HCT116 (cell line): ENCODE measurements around the gene HSPA1A. TPM values are rescaled to one million over a fixed set of nuclear protein-coding genes. Genes with fewer than 3 reads are reported as not detected.
"Not testable (repeated sequence)": the region's sequence is repeated elsewhere in the genome, so short reads cannot be mapped to it uniquely, and the experiment has no call there.

ENCODE experiments used
- ATAC-seq: fragments of 200-7000 bp; cut with Tn5 transposase; 2 replicates; pipeline ENCODE4 v1.9.1; 2020; ENCODE audit warnings: mild to moderate bottlenecking, moderate library complexity
- BruUV-seq: library from RNA; stranded (reverse); fragments of 400-500 nt; replicated peaks from 2 replicates; lab custom pipeline; 2021; lab: Mats Ljungman, UMichigan
- CTCF ChIA-PET: fragments of 300-600 bp; sonication (Branson Sonifier 250); formaldehyde crosslinking; loops from one replicate; lab custom pipeline; 2021; ENCODE audit warnings: antibody characterized with exemption; lab: Charles Lee
- POLR2A ChIA-PET: fragments of 300-600, 350-600 bp; sonication (Branson Sonifier 250); formaldehyde crosslinking; loops from one replicate; lab custom pipeline; 2021; ENCODE audit warnings: antibody characterized with exemption; lab: Charles Lee
- RAD21 ChIA-PET, 2 experiments: fragments of 300-600 bp; sonication (Branson Sonifier 250); formaldehyde crosslinking; loops; one replicate each; lab custom pipeline; 2023; ENCODE audit warnings: low total read pairs in 2 of 2; ENCODE audit not compliant: uncharacterized antibody in 2 of 2, unreplicated experiment in 2 of 2, low non-redundant PET in 1 of 2; lab: Charles Lee
- DNase-seq: peaks from one replicate; pipeline ENCODE4 v3.0.0-alpha.2; 2010; ENCODE audit warnings: low read depth, low spot score
- H2AFZ ChIP-seq: fragments of 200-600 bp; shearing (Covaris generic), sonication (generic); 2 replicates; pipeline ENCODE4 v1.6.1; 2017; ENCODE audit warnings: low read depth, mixed run types, mixed read lengths, antibody characterized with exemption, low read length; ENCODE audit not compliant: poor library complexity, severe bottlenecking
- H3K27ac ChIP-seq: 2 replicates; pipeline ENCODE4 v1.5.1; 2012; ENCODE audit warnings: low read depth, low read length
- H3K27me3 ChIP-seq: fragments of 200-600 bp; sonication (generic); 2 replicates; pipeline ENCODE4 v1.6.1; 2016; ENCODE audit warnings: mixed run types, low read length, mixed read lengths; ENCODE audit not compliant: insufficient read depth
- H3K36me3 ChIP-seq, 2 experiments: fragments of 200-500 bp in 1 of 2; fragments of 200-600 bp in 1 of 2; sonication (Bioruptor generic) in 1 of 2; sonication (generic) in 1 of 2; 2 replicates each; pipeline versions ENCODE4 v1.5.1 to v1.6.1; 2014 to 2016; ENCODE audit warnings: low read length in 2 of 2, inconsistent platforms in 1 of 2, mixed read lengths in 1 of 2, mixed run types in 1 of 2; ENCODE audit not compliant: insufficient read depth in 2 of 2, control insufficient read depth in 1 of 2
- H3K4me1 ChIP-seq, 2 experiments: fragments of 200-600 bp in 1 of 2; sonication (generic) in 1 of 2; 2 replicates each; pipeline versions ENCODE4 v1.5.1 to v1.6.1; 2012 to 2017; ENCODE audit warnings: low read length in 2 of 2, inconsistent platforms in 1 of 2, mild to moderate bottlenecking in 1 of 2, mixed read lengths in 1 of 2, mixed run types in 1 of 2, moderate library complexity in 1 of 2; ENCODE audit not compliant: insufficient read depth in 2 of 2, control insufficient read depth in 1 of 2
- H3K4me2 ChIP-seq: fragments of 200-600 bp; sonication (generic); 2 replicates; pipeline ENCODE4 v1.6.1; 2017; ENCODE audit warnings: mixed run types, low read length, mixed read lengths
- H3K4me3 ChIP-seq, 2 experiments: fragments of 200-600 bp in 1 of 2; sonication (generic) in 1 of 2; replicated peaks in 1 of 2; 2 replicates each; pipeline ENCODE4 v1.5.1; 2011 to 2016; ENCODE audit warnings: low read length in 2 of 2, control low read depth in 1 of 2, low read depth in 1 of 2, mild to moderate bottlenecking in 1 of 2, mixed read lengths in 1 of 2, mixed run types in 1 of 2
- H3K79me2 ChIP-seq: fragments of 200-600 bp; sonication (generic); 2 replicates; pipeline ENCODE4 v1.6.1; 2017; ENCODE audit warnings: mild to moderate bottlenecking, mixed run types, low read length, moderate library complexity, mixed read lengths; ENCODE audit not compliant: insufficient read depth
- H3K9ac ChIP-seq: fragments of 200-600 bp; sonication (generic); 2 replicates; pipeline ENCODE4 v1.6.1; 2016; ENCODE audit warnings: low read length, mixed read lengths
- H3K9me2 ChIP-seq: fragments of 200-600 bp; sonication (generic), shearing (Covaris generic); 2 replicates; pipeline ENCODE4 v1.6.1; 2017; ENCODE audit warnings: mixed run types, mild to moderate bottlenecking, moderate library complexity; ENCODE audit not compliant: insufficient read depth
- H3K9me3 ChIP-seq, 2 experiments: fragments of 200-500 bp in 1 of 2; fragments of 200-600 bp in 1 of 2; sonication (Bioruptor generic) in 1 of 2; sonication (generic) in 1 of 2; 2 replicates each; pipeline ENCODE4 v1.6.1; 2014 to 2017; ENCODE audit warnings: low read length in 2 of 2, mixed read lengths in 2 of 2, inconsistent platforms in 1 of 2, low read depth in 1 of 2, mild to moderate bottlenecking in 1 of 2, mixed run types in 1 of 2, moderate library complexity in 1 of 2; ENCODE audit not compliant: control insufficient read depth in 1 of 2, insufficient read depth in 1 of 2
- H4K20me1 ChIP-seq: fragments of 200-600 bp; sonication (generic), shearing (Covaris generic); 2 replicates; pipeline ENCODE4 v1.6.1; 2017; ENCODE audit warnings: mixed run types, mild to moderate bottlenecking, moderate library complexity; ENCODE audit not compliant: insufficient read depth
- EGR1 ChIP-seq: IDR thresholded peaks from 2 replicates; pipeline ENCODE4 v1.6.1; 2012; ENCODE audit warnings: low read depth
- EZH2 ChIP-seq: fragments of 200-600 bp; sonication (generic); IDR thresholded peaks from 2 replicates; pipeline ENCODE4 v1.6.1; 2017; ENCODE audit warnings: antibody characterized with exemption, mixed run types
- SP1 ChIP-seq: IDR thresholded peaks from 2 replicates; pipeline ENCODE4 v1.6.1; 2012; ENCODE audit warnings: low read depth
- intact Hi-C: fragments of 100-400 bp; cut with micrococcal nuclease; formaldehyde crosslinking; loops from 2 replicates; pipeline ENCODE4 v1.10.0; 2022
- total RNA-seq: library from RNA; stranded (reverse); gene quantifications from one replicate; pipeline ENCODE4 v1.2.1, GENCODE V29; 2021; ENCODE audit not compliant: unreplicated experiment
- TF ChIP-seq, protein P1 (sequence below): IDR thresholded peaks from 2 replicates; pipeline ENCODE4 v1.6.1; 2012; ENCODE audit warnings: low read depth

Gene HSPA1A
- total RNA-seq, 1 experiment from 2014 or later = 5.0 TPM

DNA sequence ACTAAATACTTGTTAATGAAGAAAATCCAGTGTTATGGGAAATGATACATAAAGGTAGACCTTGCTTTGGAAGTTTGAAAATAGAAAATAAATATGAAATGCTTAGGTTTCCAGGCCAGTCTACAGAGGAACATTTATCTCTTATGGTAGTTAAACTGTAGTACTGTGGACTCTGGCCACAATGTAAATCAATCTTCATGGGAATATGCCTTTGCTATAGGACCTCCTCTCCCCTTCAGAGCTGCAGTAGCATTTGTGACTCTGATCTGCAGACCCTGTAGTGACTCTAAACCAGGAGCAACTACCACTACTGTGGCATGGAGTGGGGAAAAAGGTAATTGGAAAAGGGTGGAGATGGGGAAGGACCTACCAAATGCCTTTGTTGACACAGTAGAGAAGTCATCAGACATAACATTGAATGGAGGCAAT is 4.5 kb downstream of the HSPA1A start:
- Histone ChIP-seq H3K79me2 (no peaks in the 10 kb centered on the region), H3K9me2 (no peaks in the 10 kb centered on the region), H3K36me3 (no peaks in the 10 kb centered on the region), H3K9ac (no peak overlapping the region), H3K27ac (no peak overlapping the region), H3K4me2 (no peak overlapping the region), H4K20me1 (no peaks in the 10 kb centered on the region), H2AFZ (no peak overlapping the region), H3K9me3 (peaks cover 0 to 5% of the 10 kb centered on the region in 2 experiments; a peak in 1 of 4 replicates)
- POLR2A ChIA-PET = interaction anchor here (1.6 to 4.9 kb wide), 2 partner anchors 8 to 13 kb away, joined by 4 to 19 read pairs; partner anchors contain the start of genes HSPA1B and LSM2
- CTCF ChIA-PET = no interaction called here
- TF ChIP-seq, protein P1, sequence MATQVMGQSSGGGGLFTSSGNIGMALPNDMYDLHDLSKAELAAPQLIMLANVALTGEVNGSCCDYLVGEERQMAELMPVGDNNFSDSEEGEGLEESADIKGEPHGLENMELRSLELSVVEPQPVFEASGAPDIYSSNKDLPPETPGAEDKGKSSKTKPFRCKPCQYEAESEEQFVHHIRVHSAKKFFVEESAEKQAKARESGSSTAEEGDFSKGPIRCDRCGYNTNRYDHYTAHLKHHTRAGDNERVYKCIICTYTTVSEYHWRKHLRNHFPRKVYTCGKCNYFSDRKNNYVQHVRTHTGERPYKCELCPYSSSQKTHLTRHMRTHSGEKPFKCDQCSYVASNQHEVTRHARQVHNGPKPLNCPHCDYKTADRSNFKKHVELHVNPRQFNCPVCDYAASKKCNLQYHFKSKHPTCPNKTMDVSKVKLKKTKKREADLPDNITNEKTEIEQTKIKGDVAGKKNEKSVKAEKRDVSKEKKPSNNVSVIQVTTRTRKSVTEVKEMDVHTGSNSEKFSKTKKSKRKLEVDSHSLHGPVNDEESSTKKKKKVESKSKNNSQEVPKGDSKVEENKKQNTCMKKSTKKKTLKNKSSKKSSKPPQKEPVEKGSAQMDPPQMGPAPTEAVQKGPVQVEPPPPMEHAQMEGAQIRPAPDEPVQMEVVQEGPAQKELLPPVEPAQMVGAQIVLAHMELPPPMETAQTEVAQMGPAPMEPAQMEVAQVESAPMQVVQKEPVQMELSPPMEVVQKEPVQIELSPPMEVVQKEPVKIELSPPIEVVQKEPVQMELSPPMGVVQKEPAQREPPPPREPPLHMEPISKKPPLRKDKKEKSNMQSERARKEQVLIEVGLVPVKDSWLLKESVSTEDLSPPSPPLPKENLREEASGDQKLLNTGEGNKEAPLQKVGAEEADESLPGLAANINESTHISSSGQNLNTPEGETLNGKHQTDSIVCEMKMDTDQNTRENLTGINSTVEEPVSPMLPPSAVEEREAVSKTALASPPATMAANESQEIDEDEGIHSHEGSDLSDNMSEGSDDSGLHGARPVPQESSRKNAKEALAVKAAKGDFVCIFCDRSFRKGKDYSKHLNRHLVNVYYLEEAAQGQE = no peak
- TF ChIP-seq SP1 (no peak), EZH2 (no peak), EGR1 (no peak)
- TF ChIP-seq, all 23 proteins: peak for 0
- Histone ChIP-seq H3K27me3 (no peaks in the 10 kb centered on the region), H3K4me1 (peaks cover 53 to 54% of the 10 kb centered on the region in 2 experiments), H3K4me3 (no peak overlapping the region)
- DNase-seq (no peak), ATAC-seq (no peak)
- no TSS peak for BruUV-seq
- RAD21 ChIA-PET = no interaction called here
- intact Hi-C loops = no loop called here

DNA sequence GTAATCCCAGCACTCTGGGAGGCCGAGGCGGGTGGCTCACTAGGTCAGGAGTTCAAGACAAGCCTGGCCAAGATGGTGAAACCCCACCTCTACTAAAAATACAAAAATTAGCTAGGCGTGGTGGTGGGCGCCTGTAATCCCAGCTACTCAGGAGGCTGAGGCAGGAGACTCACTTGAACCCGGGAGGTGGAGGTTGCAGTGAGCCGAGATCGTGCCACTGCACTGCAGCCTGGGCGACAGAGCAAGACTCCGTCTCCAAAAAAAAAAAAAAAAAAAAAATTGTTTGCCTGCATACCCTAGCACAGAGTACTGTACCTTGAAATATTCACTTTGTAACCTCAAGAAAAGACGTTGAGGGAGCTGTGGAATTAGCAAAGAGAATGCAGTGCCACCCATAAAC is 5.1 kb downstream of the HSPA1A start:
- intact Hi-C loops, H3K79me2 ChIP-seq, DNase-seq, H2AFZ ChIP-seq, H3K27me3 ChIP-seq, RAD21 ChIA-PET, H3K9ac ChIP-seq, ATAC-seq, H3K36me3 ChIP-seq, H4K20me1 ChIP-seq, CTCF ChIA-PET, H3K9me3 ChIP-seq, H3K9me2 ChIP-seq, H3K4me3 ChIP-seq, H3K27ac ChIP-seq, BruUV-seq: not testable (repeated sequence)
- H3K4me2 ChIP-seq = peak overlapping the region; percentile 91; the same call in 1 of the 2 replicates
- peaks cover 50 to 57% of the 10 kb centered on the region in 2 experiments for H3K4me1 ChIP-seq
- POLR2A ChIA-PET = interaction anchor here (4.9 kb wide), 1 partner anchor 13 kb away, joined by 19 read pairs; the partner anchor contains the start of gene LSM2
